ENCODE results near the gene BDNF.

DNA sequence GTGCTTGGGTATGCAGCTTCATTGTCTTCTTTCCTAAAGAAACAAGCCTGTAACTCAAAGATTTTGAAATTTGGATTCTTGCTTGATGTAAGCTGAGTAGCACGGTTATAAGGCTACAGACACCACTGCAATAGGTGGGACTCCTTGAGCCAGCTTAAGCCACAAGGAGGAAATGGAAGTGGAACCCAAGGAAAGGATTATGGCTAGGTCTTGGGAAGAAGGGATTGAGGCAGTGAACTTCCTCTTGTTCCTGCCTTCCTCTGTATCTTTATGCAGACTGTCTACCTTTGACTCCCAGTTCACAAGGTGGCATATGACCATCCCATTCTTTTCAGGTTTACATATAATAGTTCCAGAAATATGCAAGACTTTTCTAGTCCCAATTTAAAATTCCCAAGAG lies 72.3 kb downstream of the BDNF start:
- TF ChIP-seq POLR2AphosphoS5 (IDR thresholded peaks at IDR 0.05) = no peak
- TF ChIP-seq, protein P1, sequence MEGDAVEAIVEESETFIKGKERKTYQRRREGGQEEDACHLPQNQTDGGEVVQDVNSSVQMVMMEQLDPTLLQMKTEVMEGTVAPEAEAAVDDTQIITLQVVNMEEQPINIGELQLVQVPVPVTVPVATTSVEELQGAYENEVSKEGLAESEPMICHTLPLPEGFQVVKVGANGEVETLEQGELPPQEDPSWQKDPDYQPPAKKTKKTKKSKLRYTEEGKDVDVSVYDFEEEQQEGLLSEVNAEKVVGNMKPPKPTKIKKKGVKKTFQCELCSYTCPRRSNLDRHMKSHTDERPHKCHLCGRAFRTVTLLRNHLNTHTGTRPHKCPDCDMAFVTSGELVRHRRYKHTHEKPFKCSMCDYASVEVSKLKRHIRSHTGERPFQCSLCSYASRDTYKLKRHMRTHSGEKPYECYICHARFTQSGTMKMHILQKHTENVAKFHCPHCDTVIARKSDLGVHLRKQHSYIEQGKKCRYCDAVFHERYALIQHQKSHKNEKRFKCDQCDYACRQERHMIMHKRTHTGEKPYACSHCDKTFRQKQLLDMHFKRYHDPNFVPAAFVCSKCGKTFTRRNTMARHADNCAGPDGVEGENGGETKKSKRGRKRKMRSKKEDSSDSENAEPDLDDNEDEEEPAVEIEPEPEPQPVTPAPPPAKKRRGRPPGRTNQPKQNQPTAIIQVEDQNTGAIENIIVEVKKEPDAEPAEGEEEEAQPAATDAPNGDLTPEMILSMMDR (IDR thresholded peaks at IDR 0.05) = no peak
- TF ChIP-seq POLR2A (IDR thresholded peaks at IDR 0.05) = no peak
